B cell (primary cell): ENCODE data around the gene NFATC1. TPM values are rescaled to one million over a fixed set of nuclear protein-coding genes. Genes with fewer than 3 reads are reported as not detected.

Experiments
- ATAC-seq: fragments of 200-7000 bp; cut with Tn5 transposase; one replicate; pipeline ENCODE4 v1.10.0; 2021; ENCODE audit warnings: low read depth, mild to moderate bottlenecking, moderate number of reproducible peaks, moderate library complexity
- CTCF ChIA-PET: fragments of 350-600 bp; sonication (Branson Sonifier 250); formaldehyde crosslinking; loops from one replicate; lab custom pipeline; 2021; ENCODE audit warnings: antibody characterized with exemption, inconsistent platforms; lab: Charles Lee
- POLR2A ChIA-PET: fragments of 350-600 bp; sonication (Branson Sonifier 250); formaldehyde crosslinking; loops from one replicate; lab custom pipeline; 2021; ENCODE audit warnings: antibody characterized with exemption; lab: Charles Lee
- DNase-seq: peaks from one replicate; pipeline ENCODE4 v3.0.0; 2013
- H2AFZ ChIP-seq: 2 replicates; pipeline ENCODE4 v1.6.1; 2012; ENCODE audit warnings: mild to moderate bottlenecking, low read depth, low read length; ENCODE audit not compliant: insufficient read depth, poor library complexity, severe bottlenecking
- H3K27ac ChIP-seq, 2 donors: 1 replicate in 1 of 2; 2 replicates in 1 of 2; pipeline ENCODE4 v1.5.1; 2012 to 2013; ENCODE audit warnings: low read length in 2 of 2, mild to moderate bottlenecking in 2 of 2, moderate library complexity in 1 of 2
- H3K27me3 ChIP-seq, 4 experiments: fragments of 200-600 bp in 1 of 4; sonication (generic) in 1 of 4; replicated peaks in 1 of 4; 1 replicate in 2 of 4; 2 replicates in 2 of 4; pipeline versions ENCODE4 v1.6.1 to v1.7.0; 2013 to 2016; ENCODE audit warnings: low read length in 3 of 4, mild to moderate bottlenecking in 2 of 4, mixed read lengths in 1 of 4, moderate library complexity in 1 of 4; ENCODE audit not compliant: insufficient read depth in 4 of 4, control insufficient read depth in 3 of 4; ENCODE audit errors: control extremely low read depth in 1 of 4
- H3K36me3 ChIP-seq, 2 experiments: replicated peaks in 1 of 2; 1 replicate in 1 of 2; 2 replicates in 1 of 2; pipeline versions ENCODE4 v1.6.1 to v1.7.1; 2013; ENCODE audit warnings: low read length in 1 of 2; ENCODE audit not compliant: insufficient read depth in 2 of 2, control insufficient read depth in 1 of 2; ENCODE audit errors: control extremely low read depth in 1 of 2, extremely low read depth in 1 of 2
- H3K4me1 ChIP-seq, 2 donors: fragments of 200-600 bp in 1 of 2; sonication (generic) in 1 of 2; 1 replicate in 1 of 2; 2 replicates in 1 of 2; pipeline versions ENCODE4 v1.5.1 to v1.6.1; 2013 to 2017; ENCODE audit warnings: low read length in 2 of 2; ENCODE audit not compliant: control insufficient read depth in 2 of 2, insufficient read depth in 2 of 2
- H3K4me2 ChIP-seq: replicated peaks from 2 replicates; pipeline ENCODE3; 2012; ENCODE audit warnings: mild to moderate bottlenecking, low read depth, low read length; ENCODE audit not compliant: poor library complexity, severe bottlenecking
- H3K4me3 ChIP-seq, 5 experiments: fragments of 200-600 bp in 1 of 5; sonication (generic) in 1 of 5; 1 replicate in 3 of 5; 2 replicates in 2 of 5; pipeline versions ENCODE4 v1.5.1 to v1.7.0; 2011 to 2016; ENCODE audit warnings: low read length in 4 of 5, mild to moderate bottlenecking in 4 of 5, low read depth in 2 of 5, control low read depth in 1 of 5, moderate library complexity in 1 of 5; ENCODE audit not compliant: insufficient read depth in 1 of 5; ENCODE audit errors: control extremely low read depth in 1 of 5, extremely low read depth in 1 of 5
- H3K79me2 ChIP-seq: fragments of 200-600 bp; sonication (generic); one replicate; pipeline ENCODE4 v1.6.0; 2016; ENCODE audit warnings: low read length; ENCODE audit not compliant: control insufficient read depth, insufficient read depth
- H3K9ac ChIP-seq: fragments of 200-600 bp; sonication (generic); 2 replicates; pipeline ENCODE4 v1.6.1; 2017; ENCODE audit warnings: mild to moderate bottlenecking, low read length, moderate library complexity
- H3K9me3 ChIP-seq, 3 donors: one replicate each; pipeline versions ENCODE4 v1.6.1 to v1.7.1; 2013; ENCODE audit warnings: low read length in 2 of 3; ENCODE audit not compliant: control insufficient read depth in 2 of 3, insufficient read depth in 1 of 3; ENCODE audit errors: control extremely low read depth in 1 of 3
- H4K20me1 ChIP-seq: 2 replicates; pipeline ENCODE4 v1.6.0; 2012; ENCODE audit warnings: mild to moderate bottlenecking, low read length; ENCODE audit not compliant: insufficient read depth, control insufficient read depth, poor library complexity, severe bottlenecking
- H3K27ac Mint-ChIP-seq: one replicate; pipeline ENCODE4 v1.8.0; 2021; ENCODE audit warnings: mixed read lengths
- H3K27me3 Mint-ChIP-seq: one replicate; pipeline ENCODE4 v1.8.0; 2021; ENCODE audit warnings: mixed read lengths
- H3K4me1 Mint-ChIP-seq: one replicate; pipeline ENCODE4 v1.8.0; 2021; ENCODE audit warnings: mixed read lengths
- H3K4me3 Mint-ChIP-seq: one replicate; pipeline ENCODE4 v1.8.0; 2021; ENCODE audit warnings: mixed read lengths
- H3K9me3 Mint-ChIP-seq: one replicate; pipeline ENCODE4 v1.8.0; 2022; ENCODE audit warnings: mixed read lengths; ENCODE audit not compliant: insufficient read depth
- EZH2 ChIP-seq: IDR thresholded peaks from 2 replicates; pipeline ENCODE4 v1.6.1; 2012; ENCODE audit warnings: borderline replicate concordance, low read depth, mild to moderate bottlenecking, moderate library complexity, low read length; ENCODE audit not compliant: insufficient read depth, poor library complexity, severe bottlenecking
- WGBS: methylation state at CpG from one replicate; pipeline ENCODE4 v1.1.5; 2013; ENCODE audit warnings: missing lambda C conversion rate; ENCODE audit not compliant: insufficient coverage; 5-methylcytosine and 5-hydroxymethylcytosine counted together
- intact Hi-C: fragments of 100-400 bp; cut with micrococcal nuclease; formaldehyde crosslinking; loops from one replicate; pipeline ENCODE4 v1.10.0; 2022
- polyA plus RNA-seq: library from polyadenylated mRNA; depleted of rRNA; stranded (reverse); fragments of >200 nt; gene quantifications from 2 replicates; pipeline ENCODE4 v1.2.3, GENCODE V29; 2012
- total RNA-seq, 2 donors: library from RNA; stranded (reverse); fragments of 120-200 nt in 1 of 2; gene quantifications; 1 replicate in 1 of 2; 2 replicates in 1 of 2; pipeline versions ENCODE4 v1.2.3 to v1.2.4, GENCODE V29; 2013 to 2022
- TF ChIP-seq, protein P1 (sequence below): fragments of 200-600 bp; IDR thresholded peaks from one replicate; pipeline ENCODE4 v1.8.0; 2022; ENCODE audit warnings: antibody characterized with exemption, mild to moderate bottlenecking

The NFATC1 gene
- total and polyA plus RNA-seq, 2 donors (not counting 1 experiment from before 2014, with no cell fraction given), result 32.2 to 108 TPM

DNA sequence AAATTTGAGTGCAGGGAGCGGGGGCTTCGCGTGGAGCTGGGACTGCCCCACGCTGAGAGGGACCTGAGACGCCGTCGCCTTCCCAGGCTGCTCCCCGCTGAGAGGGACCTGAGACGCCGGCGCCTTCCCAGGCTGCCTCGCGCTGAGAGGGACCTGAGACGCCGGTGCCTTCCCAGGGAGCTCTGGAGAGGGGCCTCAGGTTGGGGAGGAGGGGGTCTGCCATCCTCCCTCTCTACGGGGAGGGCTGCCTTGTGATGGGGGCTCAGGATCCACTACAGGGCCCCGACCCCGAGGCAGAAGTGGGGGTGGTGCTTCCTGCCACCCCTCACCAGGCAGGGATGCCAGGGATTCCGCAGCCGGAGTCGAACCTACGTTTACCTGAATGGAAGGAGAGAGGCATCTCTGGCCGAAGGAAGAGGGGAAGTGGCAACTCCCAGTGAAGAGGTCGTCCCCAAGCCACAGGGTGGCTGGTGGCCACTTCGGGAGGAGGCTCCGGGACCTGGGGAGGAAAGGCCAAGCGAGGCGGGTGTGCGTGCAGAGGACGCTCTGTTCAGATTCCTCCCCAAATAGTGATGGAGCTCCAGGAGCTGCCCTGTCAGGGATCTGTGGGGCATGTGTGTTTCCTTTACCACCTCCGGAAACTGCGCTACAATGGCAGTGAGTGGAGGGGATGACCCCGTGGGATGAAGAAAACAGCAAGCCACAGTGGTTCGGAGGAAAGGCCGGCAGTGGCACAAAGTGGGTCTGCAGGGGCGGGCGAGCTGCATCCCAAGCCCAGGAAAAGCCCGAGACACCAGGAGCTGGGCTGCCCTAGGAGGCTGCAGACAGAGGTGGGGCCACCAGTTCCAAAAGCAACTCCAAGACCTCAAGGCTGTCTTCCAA lies 175.7 kb downstream of the NFATC1 start:
- intact Hi-C loops, result no loop called here
- 92% methylated on average over 35 of the region's 38 CpGs for WGBS
- Mint-ChIP-seq H3K9me3 (peaks cover 5% of the 10 kb centered on the region), H3K4me3 (no peak overlapping the region), H3K4me1 (peaks cover 12% of the 10 kb centered on the region), H3K27ac (no peak overlapping the region), H3K27me3 (no peaks in the 10 kb centered on the region)
- POLR2A ChIA-PET, result no interaction called here
- no peak overlapping the region for H2AFZ ChIP-seq
- no peak overlapping the region for H3K4me2 ChIP-seq
- no peaks in the 10 kb centered on the region for H3K36me3 ChIP-seq
- H3K4me3 ChIP-seq, result no peak overlapping the region
- H3K79me2 ChIP-seq, result no peaks in the 10 kb centered on the region
- DNase-seq, result no peak
- no peak for ATAC-seq
- no peak overlapping the region for H3K27ac ChIP-seq
- H3K9ac ChIP-seq, result no peak overlapping the region
- H3K9me3 ChIP-seq, result peaks cover 0 to 39% (median 18%) of the 10 kb centered on the region in 3 donors
- peaks cover 11 to 15% of the 10 kb centered on the region in 2 donors for H3K4me1 ChIP-seq
- H3K27me3 ChIP-seq, result no peaks in the 10 kb centered on the region
- no peaks in the 10 kb centered on the region for H4K20me1 ChIP-seq
- TF ChIP-seq EZH2, result no peak
- TF ChIP-seq, protein P1, sequence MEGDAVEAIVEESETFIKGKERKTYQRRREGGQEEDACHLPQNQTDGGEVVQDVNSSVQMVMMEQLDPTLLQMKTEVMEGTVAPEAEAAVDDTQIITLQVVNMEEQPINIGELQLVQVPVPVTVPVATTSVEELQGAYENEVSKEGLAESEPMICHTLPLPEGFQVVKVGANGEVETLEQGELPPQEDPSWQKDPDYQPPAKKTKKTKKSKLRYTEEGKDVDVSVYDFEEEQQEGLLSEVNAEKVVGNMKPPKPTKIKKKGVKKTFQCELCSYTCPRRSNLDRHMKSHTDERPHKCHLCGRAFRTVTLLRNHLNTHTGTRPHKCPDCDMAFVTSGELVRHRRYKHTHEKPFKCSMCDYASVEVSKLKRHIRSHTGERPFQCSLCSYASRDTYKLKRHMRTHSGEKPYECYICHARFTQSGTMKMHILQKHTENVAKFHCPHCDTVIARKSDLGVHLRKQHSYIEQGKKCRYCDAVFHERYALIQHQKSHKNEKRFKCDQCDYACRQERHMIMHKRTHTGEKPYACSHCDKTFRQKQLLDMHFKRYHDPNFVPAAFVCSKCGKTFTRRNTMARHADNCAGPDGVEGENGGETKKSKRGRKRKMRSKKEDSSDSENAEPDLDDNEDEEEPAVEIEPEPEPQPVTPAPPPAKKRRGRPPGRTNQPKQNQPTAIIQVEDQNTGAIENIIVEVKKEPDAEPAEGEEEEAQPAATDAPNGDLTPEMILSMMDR, result no peak
- CTCF ChIA-PET, result no interaction called here

DNA sequence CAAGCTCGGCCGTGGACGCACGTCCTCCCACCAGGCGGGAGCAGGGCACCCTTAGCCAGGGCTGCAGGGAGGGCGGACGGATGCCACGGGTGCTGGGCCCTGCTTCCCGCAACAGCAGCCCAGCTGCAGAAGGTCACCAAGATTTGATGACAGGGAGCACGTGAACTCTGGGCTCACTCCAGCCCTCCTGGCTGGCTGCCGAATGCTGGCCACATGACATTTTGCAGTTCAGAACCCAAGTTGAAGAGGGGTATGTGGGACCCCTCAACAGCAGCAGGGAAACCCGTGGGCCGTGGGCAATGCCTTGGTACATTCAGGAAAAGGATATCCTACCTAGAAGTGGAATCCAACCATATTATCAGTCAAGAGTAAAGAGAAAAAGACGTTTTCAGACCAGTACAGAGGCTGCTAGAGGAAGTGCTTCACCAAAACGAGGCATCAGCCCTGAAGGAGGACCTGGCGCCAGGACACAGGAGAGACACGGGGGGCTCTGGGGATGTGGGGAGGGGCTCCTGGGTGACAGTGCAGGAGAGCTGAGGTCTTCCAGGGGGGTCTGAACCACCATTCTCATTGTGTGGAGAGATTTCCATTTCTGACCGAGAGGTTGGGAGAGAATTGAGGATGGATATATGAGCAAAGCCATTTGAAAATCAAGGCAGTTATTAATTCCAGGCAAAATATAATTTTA lies 176.5 kb downstream of the NFATC1 start:
- Histone ChIP-seq H3K4me2 (no peak overlapping the region), H3K4me1 (peaks cover 11 to 15% of the 10 kb centered on the region in 2 donors), H3K27me3 (no peaks in the 10 kb centered on the region), H3K4me3 (no peak overlapping the region), H2AFZ (no peak overlapping the region), H3K27ac (no peak overlapping the region), H3K9ac (no peak overlapping the region), H3K36me3 (no peaks in the 10 kb centered on the region), H4K20me1 (no peaks in the 10 kb centered on the region), H3K79me2 (no peaks in the 10 kb centered on the region), H3K9me3 (peaks cover 0 to 39% (median 18%) of the 10 kb centered on the region in 3 donors)
- intact Hi-C loops, result no loop called here
- DNase-seq (no peak), ATAC-seq (no peak)
- TF ChIP-seq, protein P1, result no peak
- TF ChIP-seq EZH2, result no peak
- ChIA-PET POLR2A (no interaction called here), CTCF (no interaction called here)
- Mint-ChIP-seq H3K4me3 (no peak overlapping the region), H3K9me3 (peaks cover 5% of the 10 kb centered on the region), H3K4me1 (peaks cover 12% of the 10 kb centered on the region), H3K27me3 (no peaks in the 10 kb centered on the region), H3K27ac (no peak overlapping the region)
- WGBS, result 96% methylated on average over 15 of the region's 18 CpGs
